Measurements from ENCODE around the gene CHID1.

- TF ChIP-seq, protein P1, sequence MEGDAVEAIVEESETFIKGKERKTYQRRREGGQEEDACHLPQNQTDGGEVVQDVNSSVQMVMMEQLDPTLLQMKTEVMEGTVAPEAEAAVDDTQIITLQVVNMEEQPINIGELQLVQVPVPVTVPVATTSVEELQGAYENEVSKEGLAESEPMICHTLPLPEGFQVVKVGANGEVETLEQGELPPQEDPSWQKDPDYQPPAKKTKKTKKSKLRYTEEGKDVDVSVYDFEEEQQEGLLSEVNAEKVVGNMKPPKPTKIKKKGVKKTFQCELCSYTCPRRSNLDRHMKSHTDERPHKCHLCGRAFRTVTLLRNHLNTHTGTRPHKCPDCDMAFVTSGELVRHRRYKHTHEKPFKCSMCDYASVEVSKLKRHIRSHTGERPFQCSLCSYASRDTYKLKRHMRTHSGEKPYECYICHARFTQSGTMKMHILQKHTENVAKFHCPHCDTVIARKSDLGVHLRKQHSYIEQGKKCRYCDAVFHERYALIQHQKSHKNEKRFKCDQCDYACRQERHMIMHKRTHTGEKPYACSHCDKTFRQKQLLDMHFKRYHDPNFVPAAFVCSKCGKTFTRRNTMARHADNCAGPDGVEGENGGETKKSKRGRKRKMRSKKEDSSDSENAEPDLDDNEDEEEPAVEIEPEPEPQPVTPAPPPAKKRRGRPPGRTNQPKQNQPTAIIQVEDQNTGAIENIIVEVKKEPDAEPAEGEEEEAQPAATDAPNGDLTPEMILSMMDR (conservative IDR thresholded peaks at IDR 0.05 in 1 of 2, IDR thresholded peaks at IDR 0.05 in 1 of 2; ENCODE audit: low read depth in 1 of 2, low read length in 2 of 2) = no peak
- no peak for TF ChIP-seq EZH2 (IDR thresholded peaks at IDR 0.05; ENCODE audit: low read length, missing control alignments)
Measured at GRCh38 chr11:910589-911030, at the start of gene CHID1.
